Activated naive CD4-positive, alpha-beta T cell treated with anti-CD3 and anti-CD28 coated beads, Interleukin-2, amount 50 U/mL, for 24 hours (primary cell): ENCODE results near the gene COL20A1.

Experiments
- H3K27ac Mint-ChIP-seq: one replicate; pipeline ENCODE4 v1.8.0; 2021; ENCODE audit warnings: mild to moderate bottlenecking, mixed read lengths
- H3K27me3 Mint-ChIP-seq: one replicate; pipeline ENCODE4 v1.8.0; 2021; ENCODE audit warnings: mixed read lengths
- H3K36me3 Mint-ChIP-seq: one replicate; pipeline ENCODE4 v1.8.0; 2021; ENCODE audit warnings: mixed read lengths
- H3K4me1 Mint-ChIP-seq: one replicate; pipeline ENCODE4 v1.8.0; 2021; ENCODE audit warnings: mixed read lengths
- H3K4me3 Mint-ChIP-seq: one replicate; pipeline ENCODE4 v1.8.0; 2021; ENCODE audit warnings: mild to moderate bottlenecking, mixed read lengths
- H3K9me3 Mint-ChIP-seq: one replicate; pipeline ENCODE4 v1.8.0; 2021; ENCODE audit warnings: mixed read lengths

Gene COL20A1

DNA sequence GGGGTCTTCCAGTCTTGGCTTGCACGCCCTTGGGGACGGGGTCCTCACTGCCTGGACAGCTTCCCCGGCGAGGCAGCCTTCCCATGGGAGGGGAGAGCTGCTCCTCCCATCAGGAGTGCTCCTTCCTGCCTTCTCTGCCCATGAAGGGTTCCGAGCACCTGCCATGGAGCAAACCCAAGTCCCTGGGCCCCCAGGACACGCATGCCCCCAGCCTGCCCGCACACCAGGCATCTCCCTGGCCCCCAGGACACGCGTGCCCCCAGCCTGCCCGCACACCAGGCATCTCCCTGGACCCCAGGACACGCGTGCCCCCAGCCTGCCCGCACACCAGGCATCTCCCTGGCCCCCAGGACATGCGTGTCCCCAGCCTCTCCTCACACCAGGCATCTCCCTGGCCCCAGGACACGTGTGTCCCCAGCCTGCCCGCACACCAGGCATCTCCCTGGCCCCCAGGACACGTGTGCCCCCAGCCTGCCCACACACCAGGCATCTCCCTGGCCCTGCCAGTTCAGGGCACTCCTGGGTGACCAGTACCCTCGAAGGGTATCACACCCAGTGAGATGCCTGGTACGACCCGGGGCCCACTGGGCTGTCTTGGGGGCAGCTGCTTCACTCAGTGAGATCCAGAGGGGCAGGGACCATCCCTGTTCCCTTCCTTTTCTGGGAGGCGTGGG is 21.7 kb downstream of the COL20A1 start:
- H3K27ac Mint-ChIP-seq: no peak overlapping the region
- H3K4me1 Mint-ChIP-seq: no peaks in the 10 kb centered on the region
- no peaks in the 10 kb centered on the region for H3K36me3 Mint-ChIP-seq
- H3K4me3 Mint-ChIP-seq: no peak overlapping the region
- no peaks in the 10 kb centered on the region for H3K27me3 Mint-ChIP-seq
- H3K9me3 Mint-ChIP-seq: no peaks in the 10 kb centered on the region

DNA sequence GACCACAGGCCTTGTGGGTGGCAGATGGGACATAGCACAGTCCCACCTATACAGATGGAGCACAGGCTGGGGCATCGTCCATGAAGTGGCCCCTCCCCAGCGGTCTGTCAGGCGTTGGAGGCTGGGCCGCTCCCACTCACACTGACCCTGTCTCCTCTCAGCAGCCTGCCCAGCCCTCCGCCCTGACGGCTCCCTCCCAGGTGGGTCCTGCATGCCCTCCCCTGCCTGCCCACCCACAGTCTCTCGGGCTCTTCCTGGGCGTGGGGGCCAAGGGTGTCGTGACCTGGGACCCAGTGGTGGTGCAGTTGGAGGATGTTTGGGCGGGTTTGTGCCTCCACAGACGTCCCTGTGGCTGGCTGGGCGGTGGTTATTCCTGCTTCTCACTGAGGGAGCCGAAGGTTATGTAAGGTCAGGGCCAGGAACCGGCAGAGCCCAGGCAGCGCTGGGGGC is 22.3 kb downstream of the COL20A1 start:
- Mint-ChIP-seq H3K27me3 (no peaks in the 10 kb centered on the region), H3K9me3 (no peaks in the 10 kb centered on the region), H3K4me3 (no peak overlapping the region), H3K36me3 (no peaks in the 10 kb centered on the region), H3K27ac (no peak overlapping the region), H3K4me1 (no peaks in the 10 kb centered on the region)

DNA sequence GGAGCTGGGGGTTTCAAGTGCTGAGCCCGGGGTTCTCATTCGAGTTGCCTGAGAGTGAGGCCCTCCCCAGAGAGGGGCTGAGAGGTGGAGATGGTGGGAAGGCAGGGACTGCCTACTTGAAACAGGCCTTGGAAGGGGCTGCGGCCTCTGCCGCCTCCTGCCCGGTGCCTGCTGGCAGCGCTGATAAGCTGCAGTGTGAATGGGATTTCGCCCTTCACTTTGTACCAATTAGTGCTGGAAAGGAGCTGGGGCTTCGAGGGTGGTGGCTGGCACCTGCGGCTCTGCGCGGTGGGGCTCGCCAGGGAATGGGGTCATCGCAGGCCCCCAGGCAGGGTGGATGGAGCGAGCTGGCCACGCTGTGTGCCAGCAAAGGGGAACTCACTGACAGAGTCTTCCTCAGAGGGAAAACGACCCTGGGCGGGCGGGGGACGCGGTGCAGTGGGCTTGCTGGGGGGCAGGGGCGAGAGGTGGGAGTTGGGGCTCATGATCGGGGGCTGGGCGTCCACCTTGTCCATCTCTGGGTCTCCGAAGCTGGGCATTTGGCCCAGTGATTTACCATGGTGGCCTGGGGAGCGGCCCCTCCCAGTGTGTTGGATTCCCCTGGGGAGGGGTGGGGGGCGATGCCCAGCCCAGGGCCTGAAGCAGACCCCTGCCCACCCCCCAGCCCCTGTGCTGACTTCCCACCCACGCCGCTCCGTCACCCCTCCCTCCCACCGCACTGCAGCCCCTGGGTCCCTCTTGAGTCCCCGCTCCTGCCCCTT is 22.9 kb downstream of the COL20A1 start:
- Mint-ChIP-seq H3K4me1 (no peaks in the 10 kb centered on the region), H3K4me3 (no peak overlapping the region), H3K36me3 (no peaks in the 10 kb centered on the region), H3K27me3 (no peaks in the 10 kb centered on the region), H3K9me3 (no peaks in the 10 kb centered on the region), H3K27ac (no peak overlapping the region)

DNA sequence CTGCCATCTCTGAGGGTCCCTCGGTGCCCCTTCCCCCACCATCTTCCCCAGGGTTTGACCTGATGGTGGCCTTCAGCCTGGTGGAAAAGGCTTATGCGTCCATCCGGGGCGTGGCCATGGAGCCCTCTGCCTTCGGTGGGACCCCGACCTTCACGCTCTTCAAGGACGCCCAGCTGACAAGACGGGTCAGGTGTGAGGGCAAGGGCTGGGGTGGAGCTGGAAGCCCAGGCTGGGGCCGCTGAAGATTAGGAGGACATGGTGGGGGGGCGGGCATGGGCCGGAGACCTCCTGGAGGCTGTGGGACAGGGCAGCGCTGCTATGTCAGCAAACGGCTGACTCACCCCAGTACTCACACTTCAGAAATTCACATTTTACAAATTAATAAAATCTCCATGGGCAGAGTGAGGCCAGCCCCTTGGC is 23.5 kb downstream of the COL20A1 start:
- Mint-ChIP-seq H3K36me3 (no peaks in the 10 kb centered on the region), H3K4me1 (no peaks in the 10 kb centered on the region), H3K4me3 (no peak overlapping the region), H3K27ac (no peak overlapping the region), H3K27me3 (no peaks in the 10 kb centered on the region), H3K9me3 (no peaks in the 10 kb centered on the region)

DNA sequence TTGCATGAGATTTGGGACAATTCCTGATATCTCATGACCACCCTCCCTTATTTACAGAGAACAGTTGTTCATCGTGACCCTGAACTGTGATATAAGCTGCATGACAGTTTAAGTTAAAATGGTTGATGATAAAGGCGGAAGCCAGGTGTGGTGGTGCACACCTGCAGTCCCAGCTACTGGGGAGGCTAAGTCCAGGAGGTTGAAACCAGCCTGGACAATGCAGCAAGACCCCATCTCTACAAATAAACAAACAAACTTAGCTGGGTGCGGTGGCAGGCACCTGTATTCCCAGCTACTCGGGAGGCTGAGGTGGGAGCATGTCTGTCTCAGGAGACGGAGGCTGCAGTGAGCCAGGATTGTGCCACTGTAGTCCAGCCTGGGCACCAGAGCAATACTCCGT is 24.1 kb downstream of the COL20A1 start:
- no peak overlapping the region for H3K27ac Mint-ChIP-seq
- no peaks in the 10 kb centered on the region for H3K27me3 Mint-ChIP-seq
- no peaks in the 10 kb centered on the region for H3K36me3 Mint-ChIP-seq
- H3K4me1 Mint-ChIP-seq: no peaks in the 10 kb centered on the region
- no peak overlapping the region for H3K4me3 Mint-ChIP-seq
- H3K9me3 Mint-ChIP-seq: no peaks in the 10 kb centered on the region

DNA sequence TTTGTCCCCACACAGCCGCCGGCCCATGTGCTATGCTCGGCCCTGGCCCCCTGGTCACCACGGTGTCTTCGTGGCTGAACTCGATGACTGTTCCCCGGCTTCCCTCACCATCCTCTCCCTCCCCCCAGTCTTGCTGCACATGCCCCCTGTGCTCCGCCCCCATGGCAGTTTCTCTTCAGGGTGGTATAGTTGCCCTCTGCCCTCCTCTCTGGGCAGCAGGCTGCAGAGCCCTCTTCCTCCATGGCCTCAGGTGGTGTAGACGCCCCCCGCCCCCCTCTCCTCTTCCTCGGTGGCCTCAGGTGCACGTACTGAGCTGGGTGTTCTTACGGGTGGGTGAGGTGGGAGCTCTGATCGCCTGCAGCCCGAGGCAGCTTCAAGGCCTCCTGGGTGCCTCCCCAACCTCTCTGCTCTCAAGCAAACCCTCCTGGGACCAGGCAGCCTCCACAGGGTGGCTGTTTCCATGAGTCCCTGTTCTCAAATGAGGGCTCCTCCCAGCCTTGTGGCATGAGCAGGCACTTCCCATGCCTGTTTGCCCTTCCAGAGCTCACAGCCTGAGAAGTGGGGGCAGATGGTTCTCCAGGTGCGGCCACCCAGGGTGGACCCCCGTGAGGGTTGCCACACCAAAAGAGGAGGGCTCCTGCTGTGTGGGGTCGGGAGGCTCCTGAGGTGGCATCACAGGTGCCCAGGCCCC is 24.8 kb downstream of the COL20A1 start:
- Mint-ChIP-seq H3K36me3 (no peaks in the 10 kb centered on the region), H3K27me3 (no peaks in the 10 kb centered on the region)

DNA sequence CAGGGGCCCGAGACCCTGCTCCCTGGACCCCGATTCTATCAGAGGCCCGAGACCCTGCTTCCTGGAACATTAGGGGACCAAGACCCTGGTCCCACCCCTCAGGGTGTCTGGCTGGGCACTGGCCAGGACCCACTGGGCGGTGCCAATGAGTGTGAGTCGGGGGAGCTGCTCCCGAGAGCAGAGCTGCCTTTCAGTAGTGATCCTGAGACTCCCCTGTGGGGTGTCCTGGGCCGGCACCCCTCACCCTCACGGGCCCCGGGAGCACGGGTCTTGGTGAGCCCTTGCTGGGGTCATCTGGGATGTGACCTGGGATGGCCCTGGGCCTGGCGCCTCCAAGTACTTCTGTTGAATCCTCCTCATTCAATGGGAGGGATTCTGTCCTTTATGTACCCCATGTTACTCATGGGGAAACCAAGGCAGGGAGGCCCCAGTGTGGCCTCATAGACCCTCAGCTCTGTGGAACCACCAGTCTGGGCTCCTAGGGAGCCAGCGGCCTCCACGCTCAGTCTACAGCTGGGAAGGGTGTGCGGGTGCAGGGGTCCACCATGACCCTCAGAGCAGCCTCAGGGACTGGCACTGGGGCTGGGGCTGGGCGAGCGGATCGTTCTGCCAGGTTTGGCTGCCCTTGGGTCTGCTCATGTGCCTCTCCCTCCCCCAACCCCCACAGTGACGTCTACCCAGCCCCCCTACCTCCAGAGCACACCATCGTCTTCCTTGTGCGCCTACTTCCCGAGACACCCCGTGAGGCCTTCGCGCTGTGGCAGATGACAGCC is 25.6 kb downstream of the COL20A1 start:
- Mint-ChIP-seq H3K27ac (no peak overlapping the region), H3K36me3 (no peaks in the 10 kb centered on the region), H3K9me3 (no peaks in the 10 kb centered on the region), H3K4me3 (no peak overlapping the region), H3K27me3 (no peaks in the 10 kb centered on the region), H3K4me1 (no peaks in the 10 kb centered on the region)

More for the DNA sequence above, 24.8 kb downstream of the COL20A1 start:
- H3K9me3 Mint-ChIP-seq: no peaks in the 10 kb centered on the region
- no peaks in the 10 kb centered on the region for H3K4me1 Mint-ChIP-seq
- no peak overlapping the region for H3K27ac Mint-ChIP-seq
- H3K4me3 Mint-ChIP-seq: no peak overlapping the region

DNA sequence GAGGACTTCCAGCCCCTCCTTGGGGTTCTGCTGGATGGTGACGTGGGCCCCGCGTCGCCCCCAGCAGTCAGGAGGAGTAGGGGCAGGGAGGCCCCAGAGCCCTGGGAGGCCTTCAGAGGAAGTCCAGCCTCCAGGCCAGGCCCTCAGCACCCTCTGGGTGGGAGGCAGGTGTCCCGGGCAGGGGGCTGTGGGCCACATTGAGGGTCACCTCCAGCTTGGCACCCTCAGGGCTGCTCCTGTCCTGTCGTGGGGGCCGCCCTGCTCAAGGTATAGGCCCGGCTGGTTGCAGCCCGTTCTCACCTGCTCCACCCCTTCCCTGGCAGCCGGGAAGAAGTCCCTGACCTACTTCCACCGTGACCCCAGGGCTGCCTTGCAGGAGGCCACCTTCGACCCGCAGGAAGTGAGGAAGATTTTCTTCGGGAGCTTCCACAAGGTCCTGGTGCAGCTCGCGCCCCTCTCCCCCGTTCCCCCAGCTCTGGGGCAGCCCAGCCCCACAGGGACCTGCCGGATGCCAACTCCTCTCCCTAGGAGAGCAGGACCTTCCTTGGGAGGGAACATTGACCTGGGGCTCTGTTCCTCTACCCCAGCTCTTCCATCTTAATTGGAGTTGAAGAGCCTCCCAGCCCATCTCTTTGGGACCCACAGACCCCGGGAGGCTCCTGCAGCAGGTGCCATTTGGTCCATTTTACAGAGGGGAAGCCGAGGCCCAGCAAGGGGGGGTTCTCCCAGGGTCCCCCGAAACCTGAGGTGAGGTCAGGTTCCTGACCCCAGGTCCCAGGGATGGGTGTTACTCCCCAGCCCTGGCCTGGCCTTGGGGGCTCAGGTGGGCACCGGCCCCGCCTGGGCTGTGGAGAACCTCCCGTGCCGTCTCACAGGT is 26.4 kb downstream of the COL20A1 start:
- H3K27me3 Mint-ChIP-seq: no peaks in the 10 kb centered on the region
- H3K4me3 Mint-ChIP-seq: no peak overlapping the region
- no peak overlapping the region for H3K27ac Mint-ChIP-seq
- H3K4me1 Mint-ChIP-seq: no peaks in the 10 kb centered on the region
- no peaks in the 10 kb centered on the region for H3K36me3 Mint-ChIP-seq
- no peaks in the 10 kb centered on the region for H3K9me3 Mint-ChIP-seq

DNA sequence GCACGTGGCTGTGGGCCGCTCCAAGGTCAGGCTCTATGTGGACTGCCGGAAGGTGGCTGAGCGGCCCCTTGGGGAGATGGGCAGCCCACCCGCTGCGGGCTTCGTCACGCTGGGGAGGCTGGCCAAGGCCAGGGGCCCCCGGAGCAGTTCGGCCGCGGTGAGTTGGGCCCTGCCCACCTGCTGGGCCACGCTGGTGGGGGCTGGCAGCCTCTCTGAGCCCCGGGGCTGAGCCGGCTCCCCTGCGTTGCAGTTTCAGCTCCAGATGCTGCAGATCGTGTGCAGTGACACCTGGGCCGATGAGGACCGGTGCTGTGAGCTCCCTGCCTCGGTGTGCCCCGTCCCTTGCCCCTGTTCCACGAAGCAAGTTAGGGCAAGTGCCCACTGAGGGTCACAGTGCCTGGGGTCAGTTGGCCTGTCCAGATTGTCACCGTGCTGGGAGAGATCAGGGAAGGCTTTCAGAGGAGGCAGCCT is 27.1 kb downstream of the COL20A1 start:
- H3K36me3 Mint-ChIP-seq: no peaks in the 10 kb centered on the region
- H3K4me1 Mint-ChIP-seq: no peaks in the 10 kb centered on the region
- H3K27me3 Mint-ChIP-seq: no peaks in the 10 kb centered on the region
- no peak overlapping the region for H3K4me3 Mint-ChIP-seq
- H3K9me3 Mint-ChIP-seq: no peaks in the 10 kb centered on the region
- H3K27ac Mint-ChIP-seq: no peak overlapping the region

DNA sequence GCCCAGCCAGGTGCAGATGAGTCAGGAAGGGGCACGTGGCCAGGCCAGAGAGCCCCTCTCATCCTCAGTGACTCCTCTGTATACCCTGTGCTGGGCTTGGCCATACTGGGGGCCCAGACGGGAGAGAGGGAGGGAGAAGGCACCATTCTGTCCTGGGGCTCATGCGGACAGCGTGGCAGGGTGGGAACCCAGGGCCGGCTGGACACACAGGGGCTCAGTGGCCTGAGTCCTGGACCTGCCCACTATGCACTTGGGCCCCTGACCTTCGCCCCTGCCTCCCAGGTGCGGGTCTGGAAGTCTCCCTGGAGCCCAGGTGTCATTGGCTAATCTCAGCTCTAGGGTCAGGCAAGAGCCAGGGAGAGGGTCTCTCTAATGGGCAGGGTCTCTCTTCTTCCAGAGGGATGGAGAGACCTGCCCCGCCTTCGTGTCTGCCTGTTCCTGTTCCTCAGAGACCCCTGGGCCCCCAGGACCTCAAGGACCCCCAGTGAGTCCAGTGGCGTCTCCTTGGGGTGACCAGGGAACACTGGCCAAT is 27.7 kb downstream of the COL20A1 start:
- no peaks in the 10 kb centered on the region for H3K36me3 Mint-ChIP-seq
- no peak overlapping the region for H3K4me3 Mint-ChIP-seq
- H3K9me3 Mint-ChIP-seq: no peaks in the 10 kb centered on the region
- H3K4me1 Mint-ChIP-seq: no peaks in the 10 kb centered on the region
- no peaks in the 10 kb centered on the region for H3K27me3 Mint-ChIP-seq
- H3K27ac Mint-ChIP-seq: no peak overlapping the region

DNA sequence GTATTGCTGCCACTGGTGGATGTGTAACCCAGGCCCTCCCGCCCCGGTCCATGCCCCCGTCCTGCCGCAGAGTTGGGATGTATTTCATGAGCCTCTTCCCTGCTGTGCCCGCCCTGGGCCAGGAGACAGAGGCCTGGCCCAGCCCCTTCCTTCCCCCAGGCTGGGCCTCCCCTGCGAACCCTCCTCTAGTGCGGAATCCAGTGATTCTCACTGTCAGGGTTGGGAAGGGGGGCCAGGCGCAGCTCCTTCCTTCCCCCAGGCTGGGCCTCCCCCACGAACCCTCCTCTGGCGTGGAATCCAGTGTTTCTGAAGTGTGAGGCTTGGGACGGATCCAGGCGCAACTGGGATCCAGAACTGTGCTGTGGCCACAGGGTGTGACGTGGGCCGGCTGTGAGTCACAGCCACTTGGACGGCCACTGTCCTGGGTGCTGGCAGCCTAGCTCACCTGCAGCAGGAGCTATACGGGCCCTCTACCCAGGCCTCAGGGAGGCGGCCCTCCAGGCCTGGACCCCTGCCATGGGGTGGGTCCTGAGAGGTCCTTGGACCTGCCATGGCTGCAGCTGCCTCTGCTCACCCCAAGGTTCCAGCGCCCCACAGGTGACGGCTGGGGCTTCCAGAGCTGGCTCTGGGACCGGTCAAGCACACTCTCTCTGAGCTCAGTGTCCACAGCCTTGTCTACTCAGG is 28.3 kb downstream of the COL20A1 start:
- Mint-ChIP-seq H3K4me1 (peaks cover 2% of the 10 kb centered on the region), H3K36me3 (no peaks in the 10 kb centered on the region), H3K4me3 (no peak overlapping the region), H3K27me3 (no peaks in the 10 kb centered on the region), H3K27ac (no peak overlapping the region), H3K9me3 (no peaks in the 10 kb centered on the region)

DNA sequence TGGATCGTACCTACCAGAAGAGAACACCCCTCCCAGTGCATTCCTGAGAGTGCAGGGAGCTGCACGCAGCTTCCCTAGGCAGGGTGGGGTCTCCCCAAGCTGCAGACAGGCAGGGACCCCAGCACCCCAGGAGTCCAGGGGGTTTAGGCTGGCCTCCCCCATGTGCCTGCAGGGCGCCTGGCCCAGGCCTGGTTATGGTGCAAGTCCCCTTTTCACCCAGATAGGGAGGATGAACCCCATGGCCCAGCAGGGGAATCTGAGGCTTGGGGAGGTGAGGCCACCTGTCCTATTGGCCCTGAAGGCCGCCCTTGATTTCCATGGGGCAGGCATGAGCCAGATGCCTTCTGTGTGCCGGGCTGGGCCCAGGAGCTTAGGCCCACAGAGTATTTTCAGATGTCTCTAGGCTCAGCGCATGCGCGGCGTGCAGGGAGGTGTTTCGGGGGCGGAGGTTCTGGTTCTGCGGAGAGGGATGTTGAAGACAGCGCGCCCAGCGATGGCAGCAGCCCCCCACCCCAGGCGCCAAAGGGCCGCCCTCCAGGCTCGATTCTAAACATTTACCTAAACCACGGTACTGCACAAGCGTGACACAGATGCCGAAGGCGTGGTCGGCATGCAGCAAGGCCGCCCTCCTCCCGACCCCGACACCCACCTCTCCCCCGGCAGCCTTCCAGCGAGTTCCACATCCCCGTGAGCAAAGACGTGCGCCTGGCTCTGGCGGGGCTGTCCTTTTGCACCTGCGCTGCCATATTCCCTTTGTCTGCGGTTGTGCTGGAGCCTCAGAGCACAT is 29.4 kb downstream of the COL20A1 start:
- H3K36me3 Mint-ChIP-seq: no peaks in the 10 kb centered on the region
- no peak overlapping the region for H3K27ac Mint-ChIP-seq
- no peaks in the 10 kb centered on the region for H3K9me3 Mint-ChIP-seq
- no peak overlapping the region for H3K4me3 Mint-ChIP-seq
- no peaks in the 10 kb centered on the region for H3K27me3 Mint-ChIP-seq
- peaks cover 3% of the 10 kb centered on the region for H3K4me1 Mint-ChIP-seq

DNA sequence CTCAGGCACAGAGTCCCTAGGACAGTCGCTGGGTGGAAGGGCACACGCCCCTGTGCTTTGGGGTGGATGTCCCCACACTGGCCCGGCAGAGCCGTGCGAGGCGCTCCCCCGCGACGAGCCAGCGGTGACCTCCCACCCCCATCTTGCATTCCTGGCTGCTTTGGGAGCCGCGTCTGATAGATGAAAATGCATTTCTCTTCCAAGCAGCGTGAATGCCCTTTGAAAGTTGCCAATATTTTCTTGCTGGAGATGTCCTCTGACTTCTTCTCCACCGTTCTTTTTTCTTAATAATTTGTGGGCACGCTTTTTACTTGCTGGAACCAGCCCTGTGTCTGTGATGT is 29.9 kb downstream of the COL20A1 start:
- Mint-ChIP-seq H3K36me3 (no peaks in the 10 kb centered on the region), H3K27ac (no peak overlapping the region), H3K4me1 (peaks cover 3% of the 10 kb centered on the region), H3K27me3 (no peaks in the 10 kb centered on the region), H3K9me3 (no peaks in the 10 kb centered on the region), H3K4me3 (no peak overlapping the region)
